RKO (cell line): ENCODE data around the gene PRKCE.

Experiments used
- DNase-seq: peaks from one replicate; pipeline ENCODE4 v3.0.0-alpha.2; 2016; ENCODE audit warnings: low spot score

Gene PRKCE

GRCh38 chr2:46118656-46119371 lies 467.3 kb downstream of the PRKCE start:
- no peak for DNase-seq

- no peak for DNase-seq
Measured at GRCh38 chr2:46119453-46119852, 468.0 kb downstream of the PRKCE start.

- no peak for DNase-seq
Measured at GRCh38 chr2:46120792-46121555, 469.5 kb downstream of the PRKCE start.

- DNase-seq: no peak
Measured at GRCh38 chr2:46122318-46122976, 471.0 kb downstream of the PRKCE start.

GRCh38 chr2:46123013-46123412 lies 471.5 kb downstream of the PRKCE start:
- DNase-seq: no peak

GRCh38 chr2:46125798-46126197 lies 474.3 kb downstream of the PRKCE start:
- no peak for DNase-seq

- DNase-seq: no peak
Measured at GRCh38 chr2:46126571-46126970, 475.1 kb downstream of the PRKCE start.

GRCh38 chr2:46127176-46127575 lies 475.7 kb downstream of the PRKCE start:
- DNase-seq: no peak

GRCh38 chr2:46130511-46130910 lies 479.0 kb downstream of the PRKCE start:
- DNase-seq: no peak

- no peak for DNase-seq
Measured at GRCh38 chr2:46132996-46133395, 481.5 kb downstream of the PRKCE start.

- no peak for DNase-seq
Measured at GRCh38 chr2:46134531-46135227, 483.2 kb downstream of the PRKCE start.

- no peak for DNase-seq
Measured at GRCh38 chr2:46135228-46135855, 483.9 kb downstream of the PRKCE start.

GRCh38 chr2:46135958-46136357 lies 484.5 kb downstream of the PRKCE start:
- DNase-seq: no peak

- no peak for DNase-seq
Measured at GRCh38 chr2:46136481-46136880, 485.0 kb downstream of the PRKCE start.

GRCh38 chr2:46136953-46137352 lies 485.5 kb downstream of the PRKCE start:
- DNase-seq: no peak

- DNase-seq: no peak
Measured at GRCh38 chr2:46142546-46143428, 491.3 kb downstream of the PRKCE start.

- no peak for DNase-seq
Measured at GRCh38 chr2:46143429-46144132, 492.1 kb downstream of the PRKCE start.

GRCh38 chr2:46144133-46144800 lies 492.8 kb downstream of the PRKCE start:
- DNase-seq: no peak

- no peak for DNase-seq
Measured at GRCh38 chr2:46145017-46145416, 493.5 kb downstream of the PRKCE start.

GRCh38 chr2:46145840-46146239 lies 494.4 kb downstream of the PRKCE start:
- no peak for DNase-seq
